PC-3 (cell line): ENCODE results near the gene GALNS. TPM values are rescaled to one million over a fixed set of nuclear protein-coding genes. Genes with fewer than 3 reads are reported as not detected.
"Not testable (repeated sequence)": the region's sequence is repeated elsewhere in the genome, so short reads cannot be mapped to it uniquely, and the experiment has no call there.

ENCODE experiments used
- ATAC-seq: fragments of 200-7000 bp; cut with Tn5 transposase; 2 replicates; pipeline ENCODE4 v1.9.1; 2020; ENCODE audit warnings: mild to moderate bottlenecking, moderate library complexity
- BruUV-seq: library from RNA; stranded (reverse); fragments of 400-500 nt; replicated peaks from 2 replicates; lab custom pipeline; 2021; lab: Mats Ljungman, UMichigan
- CTCF ChIA-PET: fragments of 300-600 bp; sonication (Branson Sonifier 250); formaldehyde crosslinking; loops from one replicate; lab custom pipeline; 2022; ENCODE audit warnings: antibody characterized with exemption; lab: Charles Lee
- POLR2A ChIA-PET: fragments of 300-600 bp; sonication (Branson Sonifier 250); formaldehyde crosslinking; loops from one replicate; lab custom pipeline; 2022; ENCODE audit warnings: antibody characterized with exemption; ENCODE audit not compliant: unreplicated experiment; lab: Charles Lee
- DNase-seq: peaks from one replicate; pipeline ENCODE4 v3.0.0-alpha.2; 2015
- H2AFZ ChIP-seq: fragments of 300-600 bp; sonication (generic); 2 replicates; pipeline ENCODE4 v1.6.0; 2016; ENCODE audit warnings: antibody characterized with exemption, low read length
- H3F3A ChIP-seq: fragments of 300-600 bp; sonication (generic); one replicate; pipeline ENCODE4 v1.6.0; 2017; ENCODE audit warnings: antibody characterized with exemption, low read length, control low read depth, mild to moderate bottlenecking; ENCODE audit not compliant: unreplicated experiment
- H3K27ac ChIP-seq: fragments of 300-600 bp; sonication (generic); 2 replicates; pipeline ENCODE4 v1.5.1; 2016; ENCODE audit warnings: mild to moderate bottlenecking, low read length
- H3K27me3 ChIP-seq: fragments of 300-600 bp; sonication (generic); 2 replicates; pipeline ENCODE4 v1.6.1; 2016; ENCODE audit warnings: low read length, mixed read lengths
- H3K36me3 ChIP-seq: fragments of 300-600 bp; sonication (generic); 2 replicates; pipeline ENCODE4 v1.6.1; 2016; ENCODE audit warnings: low read depth, mixed run types, low read length, mixed read lengths
- H3K4me1 ChIP-seq: fragments of 300-600 bp; sonication (generic); 2 replicates; pipeline ENCODE4 v1.5.1; 2016; ENCODE audit warnings: low read length; ENCODE audit not compliant: insufficient read depth
- H3K4me2 ChIP-seq: fragments of 300-600 bp; sonication (generic); 2 replicates; pipeline ENCODE4 v1.6.0; 2016; ENCODE audit warnings: low read length
- H3K4me3 ChIP-seq: fragments of 300-600 bp; sonication (generic); 2 replicates; pipeline ENCODE4 v1.5.1; 2016; ENCODE audit warnings: mild to moderate bottlenecking, low read length, mixed read lengths
- H3K79me2 ChIP-seq: fragments of 300-600 bp; sonication (generic); 2 replicates; pipeline ENCODE4 v1.6.1; 2017; ENCODE audit warnings: low read length, mixed read lengths
- H3K9ac ChIP-seq: fragments of 300-600 bp; sonication (generic); 2 replicates; pipeline ENCODE4 v1.6.0; 2016; ENCODE audit warnings: mild to moderate bottlenecking, low read length
- H3K9me2 ChIP-seq: fragments of 300-600 bp; sonication (generic); replicated peaks from 2 replicates; pipeline ENCODE4 v1.6.1; 2016; ENCODE audit warnings: mixed run types, low read length, mixed read lengths
- H3K9me3 ChIP-seq: fragments of 300-600 bp; sonication (generic); 2 replicates; pipeline ENCODE4 v1.6.1; 2016; ENCODE audit warnings: low read length, mixed read lengths
- H4K20me1 ChIP-seq: fragments of 300-600 bp; sonication (generic); 2 replicates; pipeline ENCODE4 v1.6.1; 2016; ENCODE audit warnings: low read length, mixed read lengths
- EZH2 ChIP-seq: fragments of 300-600 bp; sonication (generic); IDR thresholded peaks from one replicate; pipeline ENCODE4 v1.6.1; 2017; ENCODE audit warnings: antibody characterized with exemption, mild to moderate bottlenecking, low read length; ENCODE audit not compliant: unreplicated experiment
- EZH2phosphoT487 ChIP-seq: fragments of 300-600 bp; sonication (generic); IDR thresholded peaks from 2 replicates; pipeline ENCODE4 v1.6.1; 2018; ENCODE audit warnings: mild to moderate bottlenecking, antibody characterized with exemption, low read length, borderline replicate concordance
- intact Hi-C: fragments of 100-400 bp; cut with micrococcal nuclease; formaldehyde crosslinking; loops from 2 replicates; pipeline ENCODE4 v1.9.0; 2023
- total RNA-seq: library from RNA; depleted of rRNA; stranded (reverse); fragments of >200 nt; gene quantifications from 2 replicates; pipeline ENCODE4 v1.2.3, GENCODE V29; 2014
- TF ChIP-seq, protein P1 (sequence below): fragments of 300-600 bp; sonication (generic); conservative IDR thresholded peaks from 2 replicates; pipeline ENCODE4 v1.5.1; 2017; ENCODE audit warnings: antibody characterized with exemption, low read depth, mild to moderate bottlenecking, low read length

The GALNS gene
- total RNA-seq, 1 experiment from 2014 or later: 18.3 TPM

DNA sequence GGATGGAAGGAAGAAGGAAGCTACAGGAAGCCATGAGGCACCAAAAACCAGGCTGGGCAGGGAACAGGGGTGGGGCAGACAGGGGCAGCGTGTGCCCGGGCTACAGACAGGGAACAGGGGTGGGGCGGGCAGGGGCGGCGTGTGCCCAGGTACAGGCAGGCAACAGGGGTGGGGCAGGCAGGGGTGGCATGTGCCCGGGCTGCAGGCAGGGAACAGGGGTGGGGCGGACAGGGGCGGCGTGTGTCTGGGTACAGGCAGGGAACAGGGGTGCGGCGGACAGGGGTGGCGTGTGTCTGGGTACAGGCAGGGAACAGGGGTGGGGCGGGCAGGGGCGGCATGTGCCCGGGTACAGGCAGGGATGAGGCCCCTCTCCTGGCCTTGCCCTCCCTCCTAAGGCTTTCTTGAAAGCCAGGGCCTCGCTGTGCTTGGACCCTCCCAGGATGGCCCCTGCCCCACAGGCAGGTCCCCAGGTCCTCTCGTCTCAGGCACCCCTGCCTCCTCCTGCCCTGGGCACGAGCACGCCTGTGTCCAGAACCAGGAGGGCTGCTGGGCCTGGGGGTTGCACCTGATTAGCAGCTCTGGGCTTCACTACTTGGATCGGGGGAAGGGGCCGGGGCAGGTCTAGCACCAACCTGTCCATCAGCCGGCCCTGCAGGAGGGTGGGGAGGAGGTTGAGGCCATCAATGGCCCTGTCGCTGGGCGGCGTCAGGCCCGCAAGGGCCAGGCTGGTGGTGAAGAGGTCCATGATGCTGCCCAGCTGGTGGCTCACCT, 30.5 kb downstream of the GALNS start:
- H3K9me3 ChIP-seq: no peaks in the 10 kb centered on the region
- POLR2A ChIA-PET: no interaction called here
- no peak overlapping the region for H3K4me2 ChIP-seq
- intact Hi-C loops: no loop called here
- no peak for DNase-seq
- no peaks in the 10 kb centered on the region for H4K20me1 ChIP-seq
- no peaks in the 10 kb centered on the region for H3F3A ChIP-seq
- H3K4me3 ChIP-seq: no peak overlapping the region
- H2AFZ ChIP-seq: no peak overlapping the region
- no peaks in the 10 kb centered on the region for H3K9me2 ChIP-seq
- TF ChIP-seq EZH2phosphoT487 (no peak), EZH2 (no peak)
- TF ChIP-seq, protein P1, sequence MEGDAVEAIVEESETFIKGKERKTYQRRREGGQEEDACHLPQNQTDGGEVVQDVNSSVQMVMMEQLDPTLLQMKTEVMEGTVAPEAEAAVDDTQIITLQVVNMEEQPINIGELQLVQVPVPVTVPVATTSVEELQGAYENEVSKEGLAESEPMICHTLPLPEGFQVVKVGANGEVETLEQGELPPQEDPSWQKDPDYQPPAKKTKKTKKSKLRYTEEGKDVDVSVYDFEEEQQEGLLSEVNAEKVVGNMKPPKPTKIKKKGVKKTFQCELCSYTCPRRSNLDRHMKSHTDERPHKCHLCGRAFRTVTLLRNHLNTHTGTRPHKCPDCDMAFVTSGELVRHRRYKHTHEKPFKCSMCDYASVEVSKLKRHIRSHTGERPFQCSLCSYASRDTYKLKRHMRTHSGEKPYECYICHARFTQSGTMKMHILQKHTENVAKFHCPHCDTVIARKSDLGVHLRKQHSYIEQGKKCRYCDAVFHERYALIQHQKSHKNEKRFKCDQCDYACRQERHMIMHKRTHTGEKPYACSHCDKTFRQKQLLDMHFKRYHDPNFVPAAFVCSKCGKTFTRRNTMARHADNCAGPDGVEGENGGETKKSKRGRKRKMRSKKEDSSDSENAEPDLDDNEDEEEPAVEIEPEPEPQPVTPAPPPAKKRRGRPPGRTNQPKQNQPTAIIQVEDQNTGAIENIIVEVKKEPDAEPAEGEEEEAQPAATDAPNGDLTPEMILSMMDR: no peak
- H3K4me1 ChIP-seq: no peaks in the 10 kb centered on the region
- no peaks in the 10 kb centered on the region for H3K27me3 ChIP-seq
- no peak overlapping the region for H3K9ac ChIP-seq
- no peaks in the 10 kb centered on the region for H3K79me2 ChIP-seq
- CTCF ChIA-PET: no interaction called here
- no peak for ATAC-seq
- H3K36me3 ChIP-seq: no peaks in the 10 kb centered on the region
- H3K27ac ChIP-seq: no peak overlapping the region
- BruUV-seq: no TSS peak

DNA sequence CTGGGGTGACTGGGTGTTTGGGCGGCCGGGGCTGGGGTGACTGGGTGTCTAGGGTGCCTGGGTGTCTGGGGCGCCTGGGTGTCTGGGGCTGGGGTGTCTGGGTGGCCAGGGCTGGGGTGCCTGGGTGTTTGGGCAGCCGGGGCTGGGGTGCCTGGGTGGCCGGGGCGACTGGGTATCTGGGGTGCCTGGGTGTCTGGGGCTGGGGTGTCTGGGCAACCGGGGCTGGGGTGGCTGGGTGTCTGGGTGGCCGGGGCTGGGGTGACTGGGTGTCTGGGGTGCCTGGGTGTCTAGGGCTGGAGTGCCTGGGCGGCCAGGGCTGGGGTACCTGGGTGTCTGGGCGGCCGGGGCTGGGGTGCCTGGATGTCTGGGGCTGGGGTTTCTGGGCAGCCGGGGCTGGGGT, 31.6 kb downstream of the GALNS start:
- no peaks in the 10 kb centered on the region for H4K20me1 ChIP-seq
- no peak overlapping the region for H3K9ac ChIP-seq
- H3K27ac ChIP-seq: no peak overlapping the region
- H3K36me3 ChIP-seq: no peaks in the 10 kb centered on the region
- no peak overlapping the region for H2AFZ ChIP-seq
- no peak overlapping the region for H3K4me3 ChIP-seq
- H3K9me2 ChIP-seq: no peaks in the 10 kb centered on the region
- H3K4me2 ChIP-seq: no peak overlapping the region
- BruUV-seq: no TSS peak
- ChIA-PET POLR2A (no interaction called here), CTCF (no interaction called here)
- ATAC-seq (no peak), DNase-seq (no peak)
- H3K79me2 ChIP-seq: no peaks in the 10 kb centered on the region
- H3K9me3 ChIP-seq: no peaks in the 10 kb centered on the region
- H3K4me1 ChIP-seq: no peaks in the 10 kb centered on the region
- TF ChIP-seq EZH2: no peak
- no peak for TF ChIP-seq EZH2phosphoT487
- TF ChIP-seq, protein P1: no peak
- no peaks in the 10 kb centered on the region for H3F3A ChIP-seq
- intact Hi-C loops: no loop called here
- no peaks in the 10 kb centered on the region for H3K27me3 ChIP-seq

DNA sequence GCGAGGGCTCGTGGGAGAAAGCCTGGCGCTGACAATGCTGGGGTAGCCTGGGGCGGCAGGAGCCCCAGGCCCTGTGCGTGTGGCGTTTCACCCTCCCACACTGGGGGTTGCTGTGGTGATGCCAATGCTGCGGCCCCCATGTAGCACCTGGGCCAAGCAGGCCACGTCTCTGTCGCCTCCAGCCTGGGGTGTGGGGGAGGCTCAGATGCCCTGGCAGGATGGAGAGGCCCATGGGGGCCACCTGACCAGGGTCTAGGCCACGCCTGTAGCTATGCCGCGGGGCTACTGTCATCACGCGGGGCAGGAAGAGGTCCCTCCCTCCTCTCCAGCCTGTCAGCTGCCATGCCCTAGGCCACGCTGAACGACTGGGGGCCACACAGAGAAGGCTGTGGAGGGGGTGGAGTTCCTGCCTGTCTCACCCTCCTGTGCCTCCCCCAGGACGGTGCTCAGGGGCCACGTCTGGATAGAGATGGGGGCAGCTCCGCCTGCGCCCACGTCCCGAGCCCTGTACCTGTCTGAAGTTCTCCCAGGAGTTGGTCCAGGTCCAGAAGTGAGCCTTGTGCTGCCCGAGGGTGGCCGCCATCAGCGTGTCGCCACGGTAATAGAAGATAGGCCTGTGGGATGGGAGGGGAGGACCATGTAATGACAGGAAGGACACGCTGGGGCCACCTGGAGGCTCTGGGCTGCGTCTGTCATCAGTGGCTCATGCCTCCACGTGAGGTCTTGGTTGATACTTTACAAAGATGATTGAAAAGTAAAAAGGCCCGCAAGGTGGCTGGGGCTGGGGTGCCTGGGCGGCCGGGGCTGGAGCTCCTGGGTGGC, 32.3 kb downstream of the GALNS start:
- intact Hi-C loops: no loop called here
- Histone ChIP-seq H3K36me3 (no peaks in the 10 kb centered on the region), H3K4me3 (no peak overlapping the region), H2AFZ (no peak overlapping the region), H3F3A (no peaks in the 10 kb centered on the region), H3K27me3 (no peaks in the 10 kb centered on the region), H4K20me1 (no peaks in the 10 kb centered on the region), H3K27ac (no peak overlapping the region), H3K9ac (no peak overlapping the region), H3K79me2 (no peaks in the 10 kb centered on the region), H3K4me2 (no peak overlapping the region), H3K9me3 (no peaks in the 10 kb centered on the region), H3K9me2 (no peaks in the 10 kb centered on the region), H3K4me1 (no peaks in the 10 kb centered on the region)
- CTCF ChIA-PET: no interaction called here
- BruUV-seq: no TSS peak
- DNase-seq (no peak), ATAC-seq (no peak)
- TF ChIP-seq EZH2phosphoT487 (no peak), EZH2 (no peak)
- TF ChIP-seq, protein P1: no peak
- POLR2A ChIA-PET: no interaction called here

DNA sequence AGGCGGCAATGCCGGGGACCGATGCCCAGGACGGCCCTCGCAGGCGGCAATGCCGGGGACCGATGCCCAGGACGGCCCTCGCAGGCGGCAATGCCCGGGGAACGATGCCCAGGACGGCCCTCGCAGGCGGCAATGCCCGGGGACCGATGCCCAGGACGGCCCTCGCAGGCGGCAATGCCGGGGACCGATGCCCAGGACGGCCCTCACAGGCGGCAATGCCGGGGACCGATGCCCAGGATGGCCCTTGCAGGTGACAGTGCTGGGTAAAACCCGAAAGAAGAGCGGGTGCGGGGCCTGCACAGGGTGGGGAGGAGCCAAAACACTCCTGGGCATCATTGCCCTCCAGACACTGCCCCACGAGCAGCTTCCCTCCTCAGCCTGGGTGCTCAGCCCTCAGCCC, 33.1 kb downstream of the GALNS start:
- H4K20me1 ChIP-seq, H3K4me2 ChIP-seq, H2AFZ ChIP-seq, H3K9me2 ChIP-seq, ATAC-seq, H3K9ac ChIP-seq, H3K27me3 ChIP-seq, H3F3A ChIP-seq, intact Hi-C loops, H3K4me1 ChIP-seq, BruUV-seq, H3K27ac ChIP-seq, CTCF ChIA-PET, H3K4me3 ChIP-seq, POLR2A ChIA-PET, H3K9me3 ChIP-seq, H3K79me2 ChIP-seq, H3K36me3 ChIP-seq, DNase-seq: not testable (repeated sequence)
